ENCODE measurements around the gene RASSF10.

The RASSF10 gene

DNA sequence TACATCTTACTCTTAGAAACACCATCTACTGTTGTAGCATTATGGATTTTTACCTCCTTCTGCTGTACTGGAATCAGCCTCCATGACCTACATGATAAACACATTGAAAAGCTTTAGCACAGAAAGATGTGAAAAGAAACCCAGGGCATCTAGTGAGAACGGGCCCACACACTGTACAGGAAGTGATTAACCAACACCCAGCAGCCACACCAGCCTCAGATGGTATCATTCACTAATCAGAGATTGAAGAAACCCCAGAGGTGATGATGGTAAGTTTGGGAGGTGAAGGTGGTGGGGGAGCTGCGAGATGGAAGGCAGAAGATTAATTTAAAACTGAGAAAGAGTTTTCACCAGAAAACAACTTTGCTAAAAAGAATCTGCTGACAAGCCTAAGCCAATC is 46.1 kb downstream of the RASSF10 start:
- DNase-seq (ENCODE audit: low read depth in 2 of 2): no peak

GRCh38 chr11:13061294-13061990 is 52.3 kb downstream of the RASSF10 start:
- DNase-seq (ENCODE audit: low read depth in 2 of 2): no peak

Data from activated CD4-positive, alpha-beta T cell treated with anti-CD3 and anti-CD28 coated beads for 24 hours (primary cell).